ENCODE measurements around the gene S100P.
"Not testable (repeated sequence)": the region's sequence is repeated elsewhere in the genome, so short reads cannot be mapped to it uniquely, and the experiment has no call there.

S100P gene

DNA sequence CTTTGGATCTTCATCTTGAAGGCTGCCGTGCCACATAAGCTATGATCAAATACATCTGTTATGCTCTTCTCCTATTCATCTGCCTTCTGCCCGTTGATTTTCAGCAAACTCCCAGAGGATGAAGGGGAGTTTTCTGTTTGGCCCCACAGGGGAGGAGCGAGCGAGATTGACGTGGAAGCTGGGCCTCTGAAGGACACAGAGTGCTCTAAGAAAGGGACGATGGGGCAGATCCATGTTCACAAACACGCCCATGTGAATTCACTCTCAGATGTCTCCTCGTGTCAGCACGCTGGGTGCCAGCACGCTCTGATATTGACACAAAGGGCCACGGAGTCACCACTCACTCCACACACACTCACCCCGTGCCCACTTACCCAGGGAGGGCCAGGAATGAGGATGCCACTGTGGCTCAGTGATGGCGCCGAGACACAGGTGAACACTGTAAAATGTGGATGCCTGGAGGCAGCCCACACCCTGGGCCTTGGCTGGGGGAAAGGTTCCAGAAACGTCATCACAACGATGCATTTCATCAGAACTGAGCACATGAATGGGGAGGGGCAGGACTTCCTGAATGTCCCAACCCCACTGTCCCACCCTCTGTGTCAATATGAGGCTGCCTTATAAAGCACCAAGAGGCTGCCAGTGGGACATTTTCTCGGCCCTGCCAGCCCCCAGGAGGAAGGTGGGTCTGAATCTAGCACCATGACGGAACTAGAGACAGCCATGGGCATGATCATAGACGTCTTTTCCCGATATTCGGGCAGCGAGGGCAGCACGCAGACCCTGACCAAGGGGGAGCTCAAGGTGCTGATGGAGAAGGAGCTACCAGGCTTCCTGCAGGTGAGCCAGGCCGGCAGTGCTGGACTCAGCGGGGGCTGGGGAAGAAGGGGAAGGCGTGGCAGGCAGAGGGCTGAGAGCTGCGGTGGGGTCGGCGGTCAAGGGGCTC lies at the start of gene S100P:
Gene S100P (plus strand): TSS at position 648 of the 946 bp plus-strand sequence. CDS start 55 bp downstream, at position 703.
- peak; percentile 28 for DNase-seq

DNA sequence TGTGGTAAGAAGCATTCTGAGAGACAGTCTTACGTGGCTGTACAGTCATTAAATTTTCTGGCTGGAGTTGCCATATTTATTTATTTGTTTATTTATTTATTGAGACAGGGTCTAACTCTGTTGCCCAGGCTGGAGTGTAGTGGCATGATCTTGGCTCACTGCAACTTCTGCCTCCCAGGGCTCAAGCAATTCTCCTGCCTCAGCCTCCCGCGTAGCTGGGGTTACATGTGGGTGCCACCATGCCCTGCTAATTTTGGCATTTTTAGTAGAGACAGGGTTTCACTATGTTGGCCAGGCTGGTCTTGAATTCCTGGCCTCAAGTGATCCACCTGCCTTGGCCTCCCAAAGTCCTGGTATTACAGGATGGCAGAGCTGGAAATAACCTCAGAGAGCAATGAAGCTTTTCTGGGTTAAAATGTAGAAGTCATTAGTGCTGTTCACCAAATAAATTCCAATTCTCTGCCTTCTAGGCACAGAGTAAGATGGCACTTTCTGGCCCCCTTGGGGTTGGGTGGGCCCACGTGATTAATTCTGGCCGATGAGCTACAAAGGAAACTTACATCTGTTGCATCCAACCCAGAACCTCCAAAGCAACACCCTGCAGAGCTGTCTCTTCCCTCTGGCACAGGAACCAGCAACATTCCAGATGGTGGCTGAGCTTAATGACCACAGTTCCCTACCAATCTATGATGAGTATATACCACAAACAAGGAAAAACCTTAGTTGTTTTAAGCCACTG lies 48.7 kb upstream of the S100P start:
- no peak for DNase-seq

DNA sequence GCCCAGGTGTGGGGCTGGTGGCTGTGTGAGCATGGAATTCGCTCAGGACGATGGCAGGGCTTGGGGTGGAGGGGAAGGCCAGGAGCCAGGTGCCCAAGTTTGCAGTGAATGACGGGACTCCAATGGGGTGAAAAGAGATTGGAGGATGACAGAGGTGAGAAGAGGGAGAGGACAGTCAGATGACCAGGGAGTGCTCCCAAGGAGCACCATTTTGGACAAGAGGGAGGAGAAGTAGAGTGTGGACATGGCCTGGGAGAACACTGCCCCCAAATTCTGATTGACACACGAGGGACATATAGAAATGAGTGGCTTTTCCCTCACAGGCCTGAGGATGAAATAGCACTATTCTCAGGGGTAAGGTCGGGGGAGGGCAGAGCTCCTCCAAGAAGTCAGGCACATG lies 46.5 kb upstream of the S100P start:
- DNase-seq: no peak

DNA sequence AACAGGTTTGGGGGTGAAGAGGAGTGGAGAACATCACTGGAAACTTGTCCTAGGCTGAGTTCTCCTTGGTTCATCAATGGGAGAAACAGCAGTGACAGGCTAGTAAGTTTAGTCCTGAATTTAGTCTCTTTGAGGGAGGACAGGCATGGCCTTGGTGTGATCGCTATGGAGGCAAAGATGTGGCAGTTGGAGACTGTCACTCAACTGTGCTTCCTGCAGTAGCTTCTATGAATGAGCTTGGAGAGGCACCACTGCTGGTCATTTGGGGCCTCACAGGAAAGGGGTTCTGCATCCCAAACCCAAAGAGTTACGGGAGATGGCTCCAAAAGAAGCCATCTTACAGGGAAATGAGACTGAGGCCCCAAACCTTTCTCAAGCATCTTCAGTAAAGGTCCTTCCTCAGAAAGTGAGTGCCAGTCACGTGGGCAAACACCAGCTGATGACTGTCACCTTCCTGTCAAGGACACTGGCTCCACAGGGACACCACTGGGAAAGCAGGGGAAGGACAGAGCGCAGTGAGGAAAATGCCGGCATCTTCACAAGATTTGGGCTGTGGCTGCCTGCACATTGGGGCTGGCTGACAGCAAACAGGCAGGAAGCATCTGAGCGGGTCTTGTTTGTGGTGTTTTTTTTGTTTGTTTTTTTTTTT lies 46.0 kb upstream of the S100P start:
- no peak for DNase-seq

DNA sequence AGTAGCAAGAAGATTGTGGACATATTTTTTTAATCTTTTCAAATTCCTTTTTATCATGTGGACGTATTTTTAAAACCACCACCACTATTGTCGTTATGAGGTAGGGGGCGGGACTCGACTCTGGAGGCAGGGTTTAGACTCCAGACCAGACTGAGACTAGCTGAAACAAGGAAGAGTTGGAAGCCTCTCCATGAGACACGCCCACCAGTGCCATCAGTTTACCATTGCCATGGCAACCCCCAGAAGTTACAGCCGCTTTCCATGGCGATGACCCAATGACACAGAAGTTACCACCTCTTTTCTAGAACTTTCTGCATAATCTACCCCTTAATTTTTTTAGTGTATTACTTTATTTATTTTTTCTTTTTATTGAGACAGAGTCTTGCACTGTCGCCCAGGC lies 44.5 kb upstream of the S100P start:
- no peak for DNase-seq

DNA sequence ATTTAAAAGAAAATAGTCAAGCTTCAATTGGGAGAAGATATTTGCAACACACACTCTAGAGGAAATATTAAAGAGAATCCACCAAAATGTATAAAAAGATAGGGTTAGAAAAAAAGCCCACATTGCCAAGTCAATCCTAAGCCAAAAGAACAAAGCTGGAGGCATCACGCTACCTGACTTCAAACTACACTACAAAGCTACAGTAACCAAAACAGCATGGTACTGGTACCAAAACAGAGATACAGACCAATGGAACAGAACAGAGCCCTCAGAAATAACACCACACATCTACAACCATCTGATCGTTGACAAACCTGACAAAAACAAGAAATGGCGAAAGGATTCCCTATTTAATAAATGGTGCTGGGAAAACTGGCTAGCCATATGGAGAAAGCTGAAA lies 39.5 kb upstream of the S100P start:
- not testable (repeated sequence) for DNase-seq

DNA sequence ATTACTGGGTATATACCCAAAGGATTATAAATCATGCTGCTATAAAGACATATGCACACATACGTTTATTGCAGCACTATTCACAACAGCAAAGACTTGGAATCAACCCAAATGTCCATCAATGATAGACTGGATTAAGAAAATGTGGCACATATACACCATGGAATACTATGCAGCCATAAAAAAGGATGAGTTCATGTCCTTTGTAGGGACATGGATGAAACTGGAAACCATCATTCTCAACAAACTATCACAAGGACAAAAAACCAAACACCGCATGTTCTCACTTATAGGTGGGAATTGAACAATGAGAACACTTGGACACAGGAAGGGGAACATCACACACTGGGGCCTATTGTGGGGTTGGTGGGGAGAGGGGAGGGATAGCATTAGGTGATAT lies 38.4 kb upstream of the S100P start:
- DNase-seq: not testable (repeated sequence)

DNA sequence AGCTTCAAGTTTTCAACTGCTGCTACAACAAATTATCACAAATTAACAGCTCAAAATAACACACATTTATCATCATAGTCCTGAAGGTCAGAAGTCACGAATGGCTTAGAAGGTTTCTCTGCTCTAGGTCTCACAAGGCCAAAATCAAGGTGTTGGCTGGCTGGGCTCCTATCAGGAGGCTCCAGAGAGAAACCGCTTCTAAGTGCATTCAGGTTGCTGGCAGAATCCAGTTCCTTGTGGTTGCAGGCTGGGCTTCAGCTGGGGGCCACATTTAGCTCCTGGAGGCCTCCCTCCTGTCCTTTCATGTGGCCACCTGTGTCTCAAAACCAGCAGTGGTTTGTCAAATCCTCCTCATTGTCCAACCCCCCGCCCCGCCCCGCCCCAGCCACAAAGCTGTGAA lies 37.8 kb upstream of the S100P start:
- no peak for DNase-seq

DNA sequence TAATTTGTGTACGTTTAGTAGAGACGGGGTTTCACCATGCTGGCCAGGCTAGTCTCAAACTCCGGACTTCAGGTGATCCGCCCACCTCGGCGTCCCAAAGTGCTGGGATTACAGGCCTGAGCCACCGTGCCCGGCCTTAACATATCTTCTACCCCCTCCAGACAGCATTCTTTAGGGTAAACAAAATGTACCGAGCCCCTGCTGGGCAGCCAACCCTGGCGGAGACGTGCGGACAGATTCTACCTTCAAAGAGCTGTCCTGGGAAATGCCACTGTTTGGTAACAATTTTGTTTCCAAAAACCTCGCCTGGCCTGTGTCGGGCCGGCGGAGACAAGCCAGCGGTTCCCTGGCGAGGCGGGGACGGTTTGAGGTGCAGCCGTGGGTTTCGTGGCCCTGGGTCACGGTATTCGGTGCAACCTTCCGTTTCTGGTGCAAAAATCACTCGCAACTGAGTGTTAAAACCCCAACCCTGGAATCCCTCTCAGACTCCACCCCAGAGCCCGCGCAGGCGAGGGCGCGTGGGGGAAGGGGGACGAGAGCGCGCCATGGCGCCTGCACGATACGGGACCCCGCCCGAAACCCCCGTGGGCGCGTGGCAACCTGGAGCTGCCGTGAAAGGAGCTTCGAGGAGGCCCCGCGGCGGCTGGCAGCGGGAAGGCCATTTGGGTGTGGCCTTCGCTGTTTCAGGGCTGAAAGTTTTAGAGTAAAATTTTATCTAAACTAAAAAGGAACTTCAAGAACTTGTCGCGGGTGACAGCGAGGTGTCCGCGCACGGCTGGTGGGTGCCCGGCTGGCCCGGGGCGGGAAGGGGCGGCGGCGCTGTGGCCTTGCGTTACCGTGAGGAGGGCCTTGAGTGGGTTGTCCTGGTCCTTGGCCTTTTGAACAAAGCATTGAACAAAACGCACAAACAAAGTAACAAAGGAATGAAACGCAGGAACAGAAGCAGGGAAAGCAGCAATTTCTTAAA lies 36.2 kb upstream of the S100P start:
- no peak for DNase-seq

DNA sequence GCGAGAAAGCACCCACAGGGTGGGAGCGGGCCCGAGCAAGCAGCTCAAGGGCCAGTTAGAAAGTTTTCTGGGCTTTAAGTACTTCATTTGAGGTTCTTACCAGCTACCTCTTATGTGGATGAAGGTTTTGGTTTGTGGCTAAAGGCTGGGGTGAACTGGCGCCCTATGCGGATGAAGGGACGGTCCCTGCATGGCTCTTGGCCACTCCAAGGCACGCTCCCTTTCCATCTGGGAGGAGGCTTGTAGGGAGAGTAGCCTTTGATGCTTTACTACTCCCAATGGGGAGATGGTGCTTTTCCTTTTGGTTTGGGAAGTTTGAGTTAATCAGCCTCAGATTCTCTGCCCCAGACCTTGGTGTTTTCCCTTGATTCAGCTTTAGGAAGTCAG lies 35.5 kb upstream of the S100P start:
- no peak for DNase-seq

DNA sequence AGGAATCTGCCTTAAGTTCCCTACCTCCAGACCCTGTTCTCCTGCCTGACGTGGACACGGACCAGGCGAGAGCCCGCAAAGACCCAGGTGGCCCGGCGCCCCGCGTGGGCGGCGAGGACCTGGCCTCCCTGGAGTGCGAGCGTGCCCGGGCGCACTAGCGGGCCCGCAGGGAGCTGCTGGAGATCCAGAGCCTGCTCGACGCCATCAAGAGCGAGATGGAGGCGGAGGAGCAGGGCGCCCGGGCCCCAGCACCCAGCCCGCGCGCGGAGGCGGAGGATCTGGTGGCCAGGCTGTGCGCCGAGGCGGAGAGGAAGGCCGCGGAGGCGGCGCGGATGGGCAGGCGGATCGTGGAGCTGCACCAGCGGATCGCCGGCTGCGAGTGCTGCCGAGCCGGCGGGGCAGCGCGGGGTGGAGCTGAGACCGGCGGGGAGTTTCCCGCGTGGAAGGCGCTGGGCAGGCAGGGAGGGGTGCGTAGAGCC lies 35.0 kb upstream of the S100P start:
- DNase-seq: peak; percentile 26

DNA sequence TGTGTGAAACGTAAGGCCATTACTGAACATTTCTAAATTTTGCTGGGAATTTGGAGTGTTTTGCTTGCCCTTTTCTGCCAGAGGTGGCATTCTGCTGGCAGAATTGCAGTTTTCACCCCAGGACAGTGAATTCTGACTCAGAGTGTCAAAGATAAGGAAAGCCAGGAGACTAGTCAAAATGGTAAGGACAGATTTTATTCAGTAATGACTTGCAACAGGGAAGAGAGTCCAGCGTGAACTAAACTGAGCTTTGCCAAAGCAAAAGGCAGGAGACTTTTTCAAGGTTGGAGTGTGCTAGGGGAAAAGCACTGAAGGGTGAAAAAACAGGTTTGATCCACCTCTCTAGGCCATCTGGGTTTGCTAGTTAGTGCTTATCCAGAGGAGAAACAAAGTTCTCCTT lies 33.8 kb upstream of the S100P start:
- DNase-seq: no peak

DNA sequence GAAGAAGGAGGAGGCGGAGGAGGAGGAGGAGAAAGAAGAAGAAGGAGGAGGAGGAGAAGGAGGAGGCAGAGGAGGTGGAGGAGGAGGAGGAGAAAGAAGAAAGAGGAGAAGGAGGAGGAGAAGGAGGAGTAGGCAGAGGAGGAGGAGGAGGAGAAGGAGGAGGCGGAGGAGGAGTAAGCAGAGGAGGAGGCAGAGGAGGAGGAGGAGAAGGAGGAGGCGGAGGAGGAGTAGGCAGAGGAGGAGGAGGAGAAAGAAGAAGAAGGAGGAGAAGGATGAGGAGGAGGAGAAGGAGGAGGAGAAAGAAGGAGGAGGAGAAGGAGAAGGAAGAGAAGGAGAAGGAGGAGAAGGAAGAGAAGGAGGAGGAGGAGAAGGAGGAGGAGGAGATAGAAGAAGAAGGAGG lies 33.2 kb upstream of the S100P start:
- no peak for DNase-seq

DNA sequence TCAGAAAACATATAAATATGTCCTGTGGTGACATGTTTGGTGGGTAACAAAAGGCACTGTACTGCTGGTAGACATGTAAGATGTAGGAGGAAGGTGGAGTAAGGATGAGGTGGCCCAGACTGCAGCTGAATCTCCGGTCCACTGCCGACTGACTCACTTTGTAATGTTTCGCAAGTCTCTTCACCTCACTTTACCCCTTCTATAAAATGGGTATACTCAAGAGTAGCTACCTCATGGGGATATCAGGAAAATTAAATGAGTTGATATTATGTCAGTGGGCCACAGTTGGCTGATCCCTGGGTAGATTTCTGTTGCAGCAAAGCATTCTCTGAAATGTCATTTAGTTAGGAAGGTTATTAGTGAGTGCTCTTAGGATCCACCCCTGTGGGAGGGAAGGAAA lies 31.1 kb upstream of the S100P start:
- DNase-seq: no peak

DNA sequence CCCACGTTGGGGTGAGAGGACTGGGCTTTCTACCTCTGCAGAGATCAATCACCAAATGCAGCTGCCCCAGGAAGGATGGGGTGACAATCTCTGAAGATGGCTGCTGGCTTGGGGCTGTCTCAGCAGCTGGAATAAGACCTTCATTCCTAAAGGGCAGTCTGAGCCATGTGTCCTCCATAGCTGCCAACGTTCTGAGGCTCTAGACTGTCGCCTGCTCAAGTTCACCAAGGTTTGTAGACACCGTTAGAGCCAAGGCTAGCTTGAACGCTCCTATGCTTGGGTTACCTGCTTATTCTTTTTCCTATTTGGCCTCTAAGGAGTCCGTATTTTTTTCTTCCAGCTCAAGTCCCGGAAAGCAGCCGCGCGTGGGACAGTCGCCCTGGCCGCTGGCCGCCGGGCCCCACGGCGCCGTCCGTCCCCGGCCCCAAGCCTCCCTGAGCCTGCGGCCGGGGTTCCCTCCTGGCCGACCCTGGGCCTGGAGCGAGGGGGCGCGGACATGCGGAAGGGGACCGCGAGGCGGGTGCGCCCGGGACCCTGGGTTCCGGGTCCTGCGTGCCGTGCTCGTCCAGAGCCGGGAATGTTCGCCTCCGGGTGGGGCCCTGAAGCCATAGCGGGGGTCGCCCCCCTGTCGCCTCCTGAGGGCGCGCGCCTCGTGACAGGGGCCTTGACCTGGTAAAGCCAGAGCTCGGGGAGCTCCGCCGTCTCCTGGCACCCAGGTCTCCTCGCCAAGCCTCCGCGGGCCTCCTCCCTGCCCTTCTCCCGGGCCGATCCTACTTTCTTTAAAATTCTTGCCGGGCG lies 29.9 kb upstream of the S100P start:
- DNase-seq: no peak

DNA sequence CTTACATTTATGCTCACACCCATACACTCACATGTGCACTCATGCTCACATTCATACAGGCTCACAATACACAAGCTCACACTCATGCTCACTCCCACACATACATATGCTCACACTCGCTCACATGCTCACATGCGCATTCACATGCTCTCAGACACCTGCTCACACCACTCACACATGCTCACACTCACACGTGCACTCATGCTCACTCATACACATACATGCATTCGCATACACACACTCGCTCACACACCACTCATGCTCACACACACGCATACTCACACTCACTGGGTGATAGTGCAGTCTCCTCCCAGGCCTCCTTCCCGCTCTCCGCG lies 28.4 kb upstream of the S100P start:
- DNase-seq: no peak

DNA sequence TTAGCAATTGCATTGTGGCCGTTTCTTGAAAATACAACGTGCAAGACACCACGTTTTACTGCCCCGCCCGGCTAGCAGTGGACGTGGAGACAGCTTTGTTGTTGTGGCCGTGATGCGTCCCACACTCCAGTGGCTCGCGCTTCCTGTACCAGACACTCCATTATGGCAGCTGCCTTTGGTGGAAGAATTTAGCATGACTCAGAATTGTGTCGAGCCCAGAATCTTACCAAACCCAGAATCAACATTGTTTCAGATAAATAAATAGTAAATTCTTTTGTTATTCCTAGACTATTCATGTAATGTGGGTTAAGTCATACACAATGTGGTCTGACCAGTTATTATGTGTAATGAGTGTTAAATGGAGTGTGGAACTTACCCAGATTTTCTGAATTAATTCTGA lies 25.3 kb upstream of the S100P start:
- no peak for DNase-seq

DNA sequence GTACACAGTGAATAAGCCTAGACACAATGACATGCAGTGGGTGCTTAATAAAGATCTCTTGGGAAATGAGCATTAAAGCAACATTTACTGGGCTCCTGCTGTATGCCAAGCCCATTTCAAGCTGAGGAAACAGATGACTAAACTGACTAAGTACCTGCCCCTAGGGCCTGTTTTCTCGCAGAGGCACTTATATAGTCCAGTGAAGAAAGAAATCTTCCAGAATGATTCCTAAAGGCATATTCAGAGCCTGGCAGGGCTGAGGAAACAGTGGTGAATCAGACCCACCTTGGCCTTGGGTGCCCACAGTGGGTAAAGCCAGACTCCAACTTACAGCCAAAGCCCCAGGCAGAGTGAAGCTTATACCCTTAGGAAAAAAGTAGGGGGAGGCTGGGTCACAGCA lies 22.0 kb upstream of the S100P start:
- DNase-seq: no peak

DNA sequence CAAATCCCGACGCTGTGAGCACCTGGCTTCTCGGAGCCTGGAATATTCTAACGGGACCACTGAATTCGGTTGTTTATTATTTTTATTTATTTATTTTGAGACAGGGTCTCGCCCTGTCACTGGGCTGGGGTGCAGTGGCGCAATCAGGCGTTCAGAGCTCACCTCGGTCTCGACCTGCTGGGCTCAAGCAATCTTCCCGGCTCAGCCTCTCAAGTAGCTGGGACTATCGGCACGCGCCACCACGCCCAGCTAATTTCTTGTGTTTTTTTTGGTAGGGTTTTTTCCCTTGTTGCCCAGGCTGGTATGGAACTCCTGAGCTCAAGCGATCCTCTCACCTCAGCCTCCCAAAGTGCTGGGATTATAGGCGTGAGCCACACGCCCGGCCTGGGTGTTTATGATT lies 21.5 kb upstream of the S100P start:
- DNase-seq: no peak

DNA sequence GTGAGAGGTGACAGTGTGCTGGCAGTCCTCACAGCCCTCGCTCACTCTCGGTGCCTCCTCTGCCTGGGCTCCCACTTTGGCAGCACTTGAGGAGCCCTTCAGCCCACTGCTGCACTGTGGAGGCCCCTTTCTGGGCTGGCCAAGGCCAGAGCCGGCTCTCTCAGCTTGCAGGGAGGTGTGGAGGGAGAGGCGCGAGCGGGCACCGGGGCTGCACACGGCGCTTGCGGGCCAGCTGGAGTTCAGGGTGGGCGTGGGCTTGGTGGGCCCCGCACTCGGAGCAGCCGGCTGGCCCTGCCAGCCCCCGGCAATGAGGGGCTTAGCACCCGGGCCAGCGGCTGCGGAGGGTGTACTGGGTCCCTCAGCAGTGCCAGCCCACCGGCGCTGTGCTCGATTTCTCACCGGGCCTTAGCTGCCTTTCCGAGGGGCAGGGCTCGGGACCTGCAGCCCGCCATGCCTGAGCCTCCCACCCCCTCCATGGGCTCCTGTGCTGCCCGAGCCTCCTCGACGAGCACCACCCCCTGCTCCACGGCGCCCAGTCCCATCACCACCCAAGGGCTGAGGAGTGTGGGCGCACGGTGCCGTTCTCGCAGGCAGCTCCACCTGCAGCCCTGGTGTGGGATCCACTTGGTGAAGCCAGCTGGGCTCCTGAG lies 21.0 kb upstream of the S100P start:
- DNase-seq: not testable (repeated sequence)

DNA sequence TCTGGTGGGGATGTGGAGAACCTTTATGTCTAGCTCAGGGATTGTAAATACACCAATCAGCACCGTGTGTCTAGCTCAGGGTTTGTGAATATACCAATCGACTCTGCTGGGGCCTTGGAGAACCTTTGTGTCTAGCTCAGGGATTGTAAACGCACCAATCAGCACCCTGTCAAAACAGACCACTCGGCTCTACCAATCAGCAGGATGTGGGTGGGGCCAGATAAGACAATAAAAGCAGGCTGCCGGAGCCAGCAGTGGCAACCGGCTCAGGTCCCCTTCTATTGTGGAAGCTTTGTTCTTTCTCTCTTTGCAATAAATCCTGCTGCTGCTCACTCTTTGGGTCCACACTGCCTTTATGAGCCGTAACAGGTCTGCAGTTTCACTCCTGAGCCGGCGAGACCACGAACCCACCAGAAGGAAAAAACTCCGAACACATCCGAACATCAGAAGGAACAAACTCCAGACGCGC lies 20.5 kb upstream of the S100P start:
- not testable (repeated sequence) for DNase-seq
